ENCODE measurements around the gene TPM2. TPM values are rescaled to one million over a fixed set of nuclear protein-coding genes. Genes with fewer than 3 reads are reported as not detected.

Gene TPM2
- total RNA-seq, 1 experiment from 2014 or later = 207 TPM

- H3K27me3 Mint-ChIP-seq (ENCODE audit: insufficient read depth, unreplicated experiment) = no peaks in the 10 kb centered on the region
- H3K4me3 Mint-ChIP-seq (ENCODE audit: unreplicated experiment) = no peak within 1 kb of the TSS
- no TSS peak for BruUV-seq (replicated peaks)
- H3K4me1 Mint-ChIP-seq (ENCODE audit: insufficient read depth, unreplicated experiment) = peaks cover 14% of the 10 kb centered on the region
- POLR2A ChIA-PET = interaction anchor here (0.6 to 15.0 kb wide), 32 partner anchors 10 to 620 kb away, joined by 3 to 284 read pairs (median 5); partner anchors contain the start of genes ARHGEF39, ATOSB, CCDC107 and CLTA
- peak; percentile 99 for DNase-seq (ENCODE audit: unreplicated experiment)
- peaks cover 37% of the 10 kb centered on the region for H3K36me3 Mint-ChIP-seq (ENCODE audit: insufficient read depth, unreplicated experiment)
- H3K9me3 Mint-ChIP-seq (ENCODE audit: unreplicated experiment) = no peaks in the 10 kb centered on the region
- CTCF ChIA-PET = interaction anchor here (0.5 to 10.3 kb wide), 12 partner anchors 9 to 85 kb away, joined by 3 to 150 read pairs (median 4); partner anchors contain the start of genes ARHGEF39, CCDC107, GBA2 and MSMP
- TF ChIP-seq CTCF (IDR thresholded peaks at IDR 0.05; ENCODE audit: unreplicated experiment) = no peak
- intact Hi-C loops (cut with micrococcal nuclease) = loop anchor here (1.0 to 5.0 kb wide), 7 partner anchors 25 to 620 kb away; no protein-coding TSS in a partner anchor
- H3K27ac Mint-ChIP-seq (ENCODE audit: low read depth, unreplicated experiment) = no peak within 1 kb of the TSS
Observed at GRCh38 chr9:35732185-35732799, 42.6 kb upstream of the TPM2 start, which contains the start of the genes CREB3 and TLN1. CREB3 (plus strand) TSS chr9:35732666; CDS start chr9:35732773, 107 bp downstream. TLN1 (minus strand) TSS chr9:35732195; CDS start chr9:35725694, 6,501 bp downstream.

- Mint-ChIP-seq H3K36me3 (ENCODE audit: insufficient read depth, unreplicated experiment) (peaks cover 33% of the 10 kb centered on the region), H3K27me3 (ENCODE audit: insufficient read depth, unreplicated experiment) (no peaks in the 10 kb centered on the region), H3K9me3 (ENCODE audit: unreplicated experiment) (no peaks in the 10 kb centered on the region), H3K4me1 (ENCODE audit: insufficient read depth, unreplicated experiment) (peaks cover 21% of the 10 kb centered on the region), H3K4me3 (ENCODE audit: unreplicated experiment) (no peak overlapping the region), H3K27ac (ENCODE audit: low read depth, unreplicated experiment) (no peak overlapping the region)
- BruUV-seq (replicated peaks) = TSS peak; percentile 41
- ChIA-PET POLR2A (interaction anchor here (0.5 to 15.0 kb wide), 33 partner anchors 10 to 1126 kb away, joined by 3 to 284 read pairs (median 5); partner anchors contain the start of genes ARHGEF39, CCDC107, CLTA and GBA2), CTCF (interaction anchor here (0.6 to 10.3 kb wide), 16 partner anchors 8 to 1523 kb away, joined by 3 to 150 read pairs (median 4); partner anchors contain the start of genes ARHGEF39, CCDC107, GBA2 and RGP1)
- TF ChIP-seq CTCF (IDR thresholded peaks at IDR 0.05; ENCODE audit: unreplicated experiment) = no peak
- intact Hi-C loops (cut with micrococcal nuclease) = loop anchor here (1.0 to 5.0 kb wide), 7 partner anchors 25 to 619 kb away; no protein-coding TSS in a partner anchor
- DNase-seq (ENCODE audit: unreplicated experiment) = no peak
Observed at GRCh38 chr9:35731415-35732184, 41.9 kb upstream of the TPM2 start.

GRCh38 chr9:35730486-35730854 lies 40.7 kb upstream of the TPM2 start:
- no peak for DNase-seq (ENCODE audit: unreplicated experiment)
- Mint-ChIP-seq H3K27me3 (ENCODE audit: insufficient read depth, unreplicated experiment) (no peaks in the 10 kb centered on the region), H3K36me3 (ENCODE audit: insufficient read depth, unreplicated experiment) (peaks cover 30% of the 10 kb centered on the region), H3K4me3 (ENCODE audit: unreplicated experiment) (no peak overlapping the region), H3K4me1 (ENCODE audit: insufficient read depth, unreplicated experiment) (peaks cover 27% of the 10 kb centered on the region), H3K27ac (ENCODE audit: low read depth, unreplicated experiment) (no peak overlapping the region), H3K9me3 (ENCODE audit: unreplicated experiment) (no peaks in the 10 kb centered on the region)
- TF ChIP-seq CTCF (IDR thresholded peaks at IDR 0.05; ENCODE audit: unreplicated experiment) = no peak
- intact Hi-C loops (cut with micrococcal nuclease) = loop anchor here (5.0 kb wide), 2 partner anchors 57 to 618 kb away; no protein-coding TSS in a partner anchor
- BruUV-seq (replicated peaks) = no TSS peak
- POLR2A ChIA-PET = interaction anchor here (0.6 to 15.0 kb wide), 16 partner anchors 8 to 650 kb away, joined by 3 to 284 read pairs (median 12); partner anchors contain the start of genes ARHGEF39, CCDC107, GBA2 and HRCT1
- CTCF ChIA-PET = interaction anchor here (0.6 to 10.3 kb wide), 21 partner anchors 9 to 1522 kb away, joined by 3 to 150 read pairs (median 4); partner anchors contain the start of genes ARHGEF39, CCDC107, GBA2 and RGP1
